Tibial nerve (tissue), 3 donors: ENCODE data around the gene NOC4L.

Source experiments
- POLR2A ChIP-seq, 2 donors: fragments of 450-650 bp; IDR thresholded peaks; one replicate each; pipeline ENCODE4 v1.6.1; 2017; ENCODE audit warnings: antibody characterized with exemption in 2 of 2, mild to moderate bottlenecking in 2 of 2, moderate library complexity in 2 of 2
- TF ChIP-seq, protein P1 (sequence below), 5 experiments: fragments of 200-600 bp in 3 of 5; fragments of 450-650 bp in 2 of 5; sonication (generic) in 3 of 5; IDR thresholded peaks; one replicate each; pipeline ENCODE4 v1.5.1; 2016 to 2019; ENCODE audit warnings: antibody characterized with exemption in 5 of 5, mild to moderate bottlenecking in 3 of 5, moderate library complexity in 2 of 5

DNA sequence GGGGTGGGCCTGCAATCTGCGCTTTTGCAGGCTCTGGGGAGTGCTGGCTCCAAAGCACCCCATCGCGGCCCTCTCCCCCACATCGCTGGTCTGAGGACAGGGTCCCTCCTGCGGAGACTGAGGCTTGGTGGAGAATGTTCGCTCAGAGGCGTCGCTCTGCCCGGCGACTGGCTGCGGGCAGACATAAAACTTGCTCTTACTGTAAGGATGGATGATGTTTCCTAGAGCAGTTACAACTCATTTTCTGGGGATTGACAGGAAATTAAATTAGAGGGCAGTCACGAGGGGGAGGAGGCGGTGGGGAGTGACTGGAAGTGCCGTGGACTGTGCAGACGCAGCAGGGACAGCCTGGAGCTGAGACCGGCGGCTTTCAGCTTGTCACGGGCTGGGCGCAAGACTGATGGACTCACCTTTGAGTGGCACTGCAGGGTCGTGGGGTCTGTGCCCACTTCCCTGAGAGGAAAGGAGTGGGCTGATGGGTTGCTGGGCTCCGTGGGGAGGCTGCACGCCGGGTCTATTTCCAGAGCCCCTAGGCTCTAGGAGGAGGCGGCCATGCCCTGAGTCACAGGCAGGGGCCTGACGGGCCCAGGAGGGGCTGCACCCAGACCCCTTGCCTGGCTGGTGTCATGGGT, 32.8 kb downstream of the NOC4L start:
- TF ChIP-seq POLR2A (IDR thresholded peaks at IDR 0.05), result no peak
- TF ChIP-seq, protein P1, sequence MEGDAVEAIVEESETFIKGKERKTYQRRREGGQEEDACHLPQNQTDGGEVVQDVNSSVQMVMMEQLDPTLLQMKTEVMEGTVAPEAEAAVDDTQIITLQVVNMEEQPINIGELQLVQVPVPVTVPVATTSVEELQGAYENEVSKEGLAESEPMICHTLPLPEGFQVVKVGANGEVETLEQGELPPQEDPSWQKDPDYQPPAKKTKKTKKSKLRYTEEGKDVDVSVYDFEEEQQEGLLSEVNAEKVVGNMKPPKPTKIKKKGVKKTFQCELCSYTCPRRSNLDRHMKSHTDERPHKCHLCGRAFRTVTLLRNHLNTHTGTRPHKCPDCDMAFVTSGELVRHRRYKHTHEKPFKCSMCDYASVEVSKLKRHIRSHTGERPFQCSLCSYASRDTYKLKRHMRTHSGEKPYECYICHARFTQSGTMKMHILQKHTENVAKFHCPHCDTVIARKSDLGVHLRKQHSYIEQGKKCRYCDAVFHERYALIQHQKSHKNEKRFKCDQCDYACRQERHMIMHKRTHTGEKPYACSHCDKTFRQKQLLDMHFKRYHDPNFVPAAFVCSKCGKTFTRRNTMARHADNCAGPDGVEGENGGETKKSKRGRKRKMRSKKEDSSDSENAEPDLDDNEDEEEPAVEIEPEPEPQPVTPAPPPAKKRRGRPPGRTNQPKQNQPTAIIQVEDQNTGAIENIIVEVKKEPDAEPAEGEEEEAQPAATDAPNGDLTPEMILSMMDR (IDR thresholded peaks at IDR 0.05), result no peak
